IPS DF 19.7 (cell line): ENCODE results near the gene HBS1L.

Source experiments
- DNase-seq: peaks from one replicate; pipeline ENCODE4 v3.0.0-alpha.2; 2013; ENCODE audit warnings: low read depth, low spot score

The HBS1L gene

GRCh38 chr6:134999107-134999506, 55.5 kb downstream of the HBS1L start:
- DNase-seq: no peak

GRCh38 chr6:134997133-134997995, 57.3 kb downstream of the HBS1L start:
- no peak for DNase-seq

DNA sequence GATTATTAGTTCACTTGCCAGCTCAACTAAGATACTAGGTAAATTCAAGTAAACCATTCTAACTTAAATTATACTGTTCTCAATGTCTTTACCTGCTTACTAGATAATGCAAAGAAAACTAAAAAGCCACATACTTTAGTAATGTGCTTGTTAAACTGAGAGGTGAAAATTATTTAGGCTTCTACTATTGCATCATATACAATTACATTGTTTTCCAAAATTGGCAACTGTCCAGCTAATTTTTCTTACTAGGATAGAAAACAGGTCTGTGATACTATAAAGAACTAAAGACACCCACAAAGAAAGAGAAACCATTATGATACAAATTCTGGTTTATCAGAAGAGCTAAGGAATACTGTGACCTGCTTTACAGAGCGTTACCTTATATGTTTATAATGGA, 59.1 kb downstream of the HBS1L start:
- DNase-seq: no peak

DNA sequence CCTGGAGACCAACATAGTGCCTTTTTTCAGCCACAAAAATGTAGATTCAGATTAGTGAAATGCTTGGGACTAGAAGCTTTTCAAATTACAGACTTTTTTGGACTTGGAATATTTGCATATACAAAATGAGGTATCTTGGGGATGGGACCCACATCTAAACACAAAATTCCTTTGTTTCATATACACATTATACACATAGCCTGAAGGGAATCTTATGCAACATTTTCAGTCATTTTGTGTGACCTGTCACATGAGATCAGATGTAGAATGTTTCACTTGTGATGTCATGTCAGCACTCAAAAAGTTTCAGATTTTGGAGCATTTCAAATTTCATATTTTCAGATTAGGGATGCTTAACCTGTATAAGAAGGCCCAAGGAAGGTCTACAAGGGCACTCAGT, 60.2 kb downstream of the HBS1L start:
- no peak for DNase-seq

DNA sequence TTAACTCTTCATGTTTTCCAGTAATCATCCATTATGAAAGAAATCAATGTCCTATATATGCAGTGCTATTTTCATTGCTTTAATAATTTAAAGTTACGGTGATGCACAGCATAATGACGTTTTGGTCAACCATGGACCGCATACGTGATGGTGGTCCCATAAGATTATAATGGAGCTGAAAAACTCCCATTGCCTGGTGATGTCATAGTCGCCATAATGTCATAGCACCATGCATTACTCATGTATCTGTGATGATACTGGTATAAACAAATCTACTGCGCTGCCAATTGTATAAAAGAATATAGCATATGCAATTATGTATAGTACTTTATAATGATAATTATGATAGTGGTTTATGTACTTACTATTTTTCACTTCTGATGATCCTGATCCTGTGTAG, 62.5 kb downstream of the HBS1L start:
- DNase-seq: no peak

DNA sequence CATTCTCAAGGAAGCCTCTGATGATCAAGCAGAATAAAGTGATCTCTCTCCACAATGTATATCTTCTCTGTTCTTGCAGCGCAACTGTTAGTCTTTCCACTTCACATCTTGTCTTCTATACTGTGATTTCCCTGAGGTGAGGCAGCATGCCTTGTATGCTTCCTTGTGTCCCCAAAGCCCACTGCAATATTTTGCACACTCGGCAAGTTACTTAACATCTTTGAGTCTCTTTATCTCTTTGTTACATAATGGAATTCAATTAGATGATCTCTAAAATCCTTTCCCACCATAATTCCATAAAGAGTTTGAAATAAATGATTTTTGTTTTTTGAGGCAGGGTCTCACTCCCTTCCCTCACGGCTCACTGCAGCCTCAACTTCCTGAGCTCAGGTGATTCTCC, 64.4 kb downstream of the HBS1L start:
- DNase-seq: no peak

DNA sequence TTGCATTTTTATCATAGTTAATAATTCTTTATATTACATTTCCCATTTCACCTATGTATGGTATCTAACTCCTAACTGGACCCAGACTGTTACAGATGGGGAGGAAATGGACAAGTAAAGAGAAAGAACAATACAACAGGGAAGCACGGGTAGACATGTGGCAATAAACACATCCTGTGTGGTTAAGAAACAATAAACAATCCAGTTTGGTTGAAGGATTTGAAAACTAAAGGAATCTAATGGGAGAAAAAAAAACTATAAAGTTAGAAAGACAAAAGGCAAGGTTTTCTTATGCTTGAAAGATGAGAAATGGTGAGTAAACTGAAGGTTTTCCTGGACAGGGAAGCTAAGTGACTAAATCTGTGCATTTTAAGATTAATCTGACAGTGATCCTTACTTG, 69.8 kb downstream of the HBS1L start:
- no peak for DNase-seq

GRCh38 chr6:134983823-134984222, 70.8 kb downstream of the HBS1L start:
- DNase-seq: no peak

- DNase-seq: no peak
Observed at GRCh38 chr6:134982161-134982560, 72.5 kb downstream of the HBS1L start.

DNA sequence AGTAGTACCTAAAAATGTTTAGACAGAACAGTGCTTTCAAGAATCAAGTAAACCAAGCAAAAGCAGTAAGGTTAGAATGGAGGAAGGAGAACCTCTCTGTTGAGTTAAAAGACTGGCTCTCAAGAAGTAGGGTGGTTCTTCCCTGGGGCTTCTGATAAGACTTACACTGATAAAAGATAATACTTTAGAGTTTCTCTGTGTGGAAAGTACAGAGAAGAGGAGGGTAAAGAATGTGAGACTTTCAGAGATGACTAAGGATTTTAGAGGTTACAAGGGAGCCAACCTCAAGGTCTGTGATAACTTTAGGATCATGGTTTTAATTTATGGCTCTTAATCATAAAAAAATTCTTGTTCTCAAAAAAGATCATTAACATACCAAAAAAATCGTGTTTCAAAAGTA, 73.8 kb downstream of the HBS1L start:
- no peak for DNase-seq

DNA sequence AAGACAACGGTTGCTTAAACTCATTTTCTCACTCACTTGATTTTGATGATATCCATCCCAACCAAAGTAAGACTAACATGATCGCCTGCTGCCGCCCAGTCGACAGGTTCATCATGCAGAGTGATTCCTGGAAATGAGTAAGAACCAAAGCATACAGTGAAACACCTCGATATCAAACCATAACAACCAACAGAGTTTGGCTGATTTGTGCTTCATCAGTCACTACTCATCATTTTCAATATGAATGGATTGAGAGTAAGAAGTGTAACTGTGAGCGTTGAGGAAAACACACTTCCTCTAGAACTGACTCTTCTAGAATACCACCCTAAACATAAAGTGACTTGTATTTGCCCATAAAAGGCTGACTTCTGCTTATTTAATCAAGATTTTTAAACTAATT, 75.5 kb downstream of the HBS1L start:
- DNase-seq: no peak

- no peak for DNase-seq
Observed at GRCh38 chr6:134974370-134974769, 80.3 kb downstream of the HBS1L start.

DNA sequence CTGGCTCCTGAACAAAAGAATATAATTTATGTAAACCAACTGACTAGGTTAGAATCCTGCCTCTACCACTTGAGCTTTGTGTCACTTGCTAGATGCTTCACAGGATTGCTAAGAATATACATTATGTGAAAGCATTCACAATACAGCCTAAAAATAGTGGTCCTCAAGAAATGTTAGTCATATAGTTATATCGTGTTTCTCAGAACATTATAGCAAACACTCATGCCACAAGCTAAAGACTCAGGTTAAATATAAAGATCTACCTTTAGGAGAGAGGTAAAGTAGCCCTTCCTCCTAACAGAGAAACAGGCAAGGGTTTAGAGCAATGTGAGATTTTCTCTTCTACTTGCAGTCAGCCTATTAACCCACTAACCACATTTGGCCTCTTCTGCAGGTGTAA, 86.9 kb downstream of the HBS1L start:
- DNase-seq: no peak

DNA sequence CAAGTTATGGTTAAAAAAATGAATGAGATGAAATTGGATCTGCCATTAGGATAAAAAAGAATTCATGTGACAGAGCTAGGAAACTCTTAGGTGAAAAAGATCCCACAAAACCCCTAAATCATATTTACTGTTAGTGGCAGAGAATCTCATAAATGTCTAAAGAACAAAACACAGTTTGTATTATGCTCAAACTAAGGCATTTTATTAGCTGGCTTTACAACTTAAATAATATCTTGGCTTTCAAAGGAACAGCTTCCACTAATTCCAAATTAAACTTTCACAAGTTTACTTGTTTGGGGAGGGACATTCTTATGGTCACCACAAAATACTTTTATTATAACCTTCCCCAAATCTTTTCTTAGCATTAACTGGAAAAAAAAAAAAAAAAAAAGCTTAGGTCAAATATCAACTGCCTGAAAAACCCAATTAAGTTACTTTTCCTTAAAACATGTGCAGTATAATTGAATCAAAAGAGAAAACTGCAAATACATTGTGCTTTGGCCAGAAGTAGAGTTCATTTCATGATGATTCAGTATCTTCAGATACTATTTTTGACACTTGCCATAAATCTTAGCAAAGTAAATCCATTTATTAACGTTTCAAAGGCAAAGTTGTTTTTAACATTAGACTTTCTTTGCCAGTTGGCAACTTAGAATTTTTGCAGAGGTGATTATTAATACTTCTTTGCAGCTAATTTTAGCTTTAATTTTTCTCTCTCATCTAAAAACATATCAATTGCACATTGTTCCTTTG, 90.0 kb downstream of the HBS1L start:
- no peak for DNase-seq

GRCh38 chr6:134962421-134962820, 92.2 kb downstream of the HBS1L start:
- DNase-seq: no peak

- no peak for DNase-seq
Observed at GRCh38 chr6:134961366-134961765, 93.3 kb downstream of the HBS1L start.

DNA sequence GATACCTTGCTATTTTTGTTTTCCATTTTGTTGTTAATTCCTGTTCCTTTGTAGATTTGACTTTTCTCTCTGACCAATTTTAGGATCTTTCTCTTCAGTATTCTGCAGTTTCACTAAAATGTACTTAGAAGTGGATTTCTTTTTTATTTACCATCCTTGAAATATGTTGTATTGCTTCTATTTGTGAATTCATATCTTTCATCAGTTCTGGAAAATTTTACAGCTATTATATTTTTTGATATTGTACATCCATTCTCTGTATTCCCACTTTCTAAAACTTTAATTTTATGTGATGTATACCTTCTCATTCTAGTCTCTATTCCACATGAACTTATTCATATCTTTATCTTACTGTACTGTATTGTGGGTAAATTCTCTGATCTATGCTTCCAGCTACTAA, 95.0 kb downstream of the HBS1L start:
- DNase-seq: no peak

GRCh38 chr6:134956676-134957075, 97.9 kb downstream of the HBS1L start:
- no peak for DNase-seq

DNA sequence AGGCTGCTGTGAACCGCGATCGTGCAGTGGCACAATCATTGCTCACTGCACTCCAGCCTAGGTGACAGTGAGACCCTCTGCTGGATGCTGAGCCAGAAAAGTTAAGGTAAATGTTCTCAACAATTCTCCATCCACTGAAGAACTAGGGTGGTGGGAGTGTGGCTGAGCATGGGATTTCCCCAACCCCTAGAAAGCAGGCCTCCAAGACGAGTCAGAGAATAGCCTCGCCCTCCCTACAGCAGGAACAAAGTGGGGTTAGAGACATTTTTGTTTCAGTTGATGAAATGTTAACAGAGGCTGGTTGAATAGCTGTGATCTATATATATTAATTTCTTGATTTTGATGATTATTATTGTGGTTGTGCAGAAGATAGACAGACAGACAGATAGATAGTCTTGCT, 98.6 kb downstream of the HBS1L start:
- DNase-seq: no peak

GRCh38 chr6:134954272-134955000, 100.2 kb downstream of the HBS1L start:
- no peak for DNase-seq

DNA sequence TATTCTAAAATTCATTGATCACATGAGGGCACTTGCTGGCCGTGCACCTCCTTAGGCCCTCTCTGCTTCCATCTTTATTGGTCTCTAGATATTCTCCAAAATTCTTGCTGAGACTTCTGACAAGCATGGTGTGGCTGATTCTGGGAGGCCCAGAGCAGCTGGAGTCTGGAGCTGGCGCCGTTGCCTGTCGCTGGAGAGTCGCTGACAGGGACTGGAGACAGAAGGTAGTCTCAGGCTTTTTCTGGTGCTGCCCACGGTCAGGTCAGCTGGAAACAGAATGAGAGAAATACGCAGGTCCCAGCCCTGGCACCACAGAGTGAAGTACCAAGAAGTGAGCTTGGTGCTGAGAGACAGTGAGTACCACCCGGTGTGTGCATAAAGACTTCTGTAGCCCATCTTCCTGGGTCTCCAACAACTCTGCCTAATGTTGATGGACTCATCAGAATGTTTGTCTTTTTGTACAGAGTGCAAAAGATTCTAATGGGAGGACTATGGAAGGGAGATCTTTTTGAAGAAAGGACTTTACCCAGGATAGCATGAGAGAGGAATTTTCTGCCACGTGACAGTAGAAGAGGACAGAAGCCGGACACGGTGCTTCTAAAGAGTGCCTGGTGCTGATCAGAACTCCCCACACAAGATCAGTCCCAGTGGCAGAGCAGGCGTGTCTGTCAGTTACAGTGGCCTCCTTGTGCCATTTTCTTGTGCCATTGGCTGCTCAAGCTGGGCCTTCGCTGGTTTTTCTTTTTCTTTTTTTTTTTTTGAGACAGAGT, 102.9 kb downstream of the HBS1L start:
- DNase-seq: no peak

- no peak for DNase-seq
Observed at GRCh38 chr6:134950482-134950881, 104.1 kb downstream of the HBS1L start.
